Measurements from ENCODE around the gene TLL1.

The TLL1 gene

DNA sequence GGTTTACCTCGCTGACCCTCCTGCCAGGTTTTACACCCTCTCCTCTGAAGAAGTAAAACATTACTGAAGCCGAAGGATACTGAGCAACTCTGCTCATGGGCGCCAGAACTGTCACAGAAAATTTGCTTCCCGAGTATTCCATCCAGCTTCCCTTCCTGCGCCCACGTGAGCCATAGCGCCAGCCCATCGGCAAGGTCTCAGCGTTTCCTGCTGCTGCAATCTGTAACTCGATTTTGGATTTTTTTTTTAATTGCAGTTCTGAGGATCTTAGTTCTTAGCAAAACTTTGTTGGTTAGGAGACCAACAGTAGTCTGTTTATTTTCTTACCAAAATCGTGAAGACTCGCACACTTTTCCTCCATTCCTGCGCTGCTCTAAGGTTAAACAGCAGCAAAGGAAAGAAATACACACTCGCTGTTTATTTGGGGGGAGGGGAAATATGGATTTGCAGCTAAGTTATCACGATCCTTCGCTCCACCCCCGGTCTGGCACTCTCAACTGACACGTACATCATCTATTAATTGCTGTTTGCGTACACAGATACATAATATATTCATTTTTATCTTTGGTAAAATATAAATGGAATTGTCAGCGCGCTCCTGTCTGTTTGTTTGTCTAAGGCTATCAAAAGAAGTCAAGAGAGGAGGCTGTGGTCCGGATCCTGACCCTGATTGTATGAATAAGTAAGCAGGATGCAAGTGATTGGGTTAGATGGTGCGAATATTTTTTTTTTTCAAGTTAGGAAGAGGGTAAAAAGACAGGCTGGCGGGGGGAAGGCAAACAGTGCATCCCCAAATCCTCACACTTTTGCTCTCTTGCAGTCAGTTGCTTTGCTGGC lies at the start of gene TLL1:
TLL1 (plus strand) TSS at position 777 of the 837 bp plus-strand sequence. CDS start 668 bp downstream, outside the sequence.
- H4K20me1 ChIP-seq (ENCODE audit: insufficient read depth), result no peaks in the 10 kb centered on the region
- H3K4me1 ChIP-seq (ENCODE audit: low read depth, poor library complexity, severe bottlenecking), result peaks cover 16% of the 10 kb centered on the region
- peak within 1 kb of the TSS; percentile 49; the same call in 1 of the 2 replicates for H3K9ac ChIP-seq
- H2AFZ ChIP-seq (ENCODE audit: low read depth), result peak within 1 kb of the TSS; percentile 73
- peak within 1 kb of the TSS; percentile 56 for H3K4me2 ChIP-seq
- H3K79me2 ChIP-seq (ENCODE audit: insufficient read depth, low read depth), result no peaks in the 10 kb centered on the region
- H3K36me3 ChIP-seq (ENCODE audit: insufficient read depth), result no peaks in the 10 kb centered on the region
- H3K27ac ChIP-seq, result peak within 1 kb of the TSS; percentile 42
- TF ChIP-seq, protein P1, sequence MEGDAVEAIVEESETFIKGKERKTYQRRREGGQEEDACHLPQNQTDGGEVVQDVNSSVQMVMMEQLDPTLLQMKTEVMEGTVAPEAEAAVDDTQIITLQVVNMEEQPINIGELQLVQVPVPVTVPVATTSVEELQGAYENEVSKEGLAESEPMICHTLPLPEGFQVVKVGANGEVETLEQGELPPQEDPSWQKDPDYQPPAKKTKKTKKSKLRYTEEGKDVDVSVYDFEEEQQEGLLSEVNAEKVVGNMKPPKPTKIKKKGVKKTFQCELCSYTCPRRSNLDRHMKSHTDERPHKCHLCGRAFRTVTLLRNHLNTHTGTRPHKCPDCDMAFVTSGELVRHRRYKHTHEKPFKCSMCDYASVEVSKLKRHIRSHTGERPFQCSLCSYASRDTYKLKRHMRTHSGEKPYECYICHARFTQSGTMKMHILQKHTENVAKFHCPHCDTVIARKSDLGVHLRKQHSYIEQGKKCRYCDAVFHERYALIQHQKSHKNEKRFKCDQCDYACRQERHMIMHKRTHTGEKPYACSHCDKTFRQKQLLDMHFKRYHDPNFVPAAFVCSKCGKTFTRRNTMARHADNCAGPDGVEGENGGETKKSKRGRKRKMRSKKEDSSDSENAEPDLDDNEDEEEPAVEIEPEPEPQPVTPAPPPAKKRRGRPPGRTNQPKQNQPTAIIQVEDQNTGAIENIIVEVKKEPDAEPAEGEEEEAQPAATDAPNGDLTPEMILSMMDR (conservative IDR thresholded peaks at IDR 0.05; ENCODE audit: low read depth, low read length), result no peak
- H3K4me3 ChIP-seq (IDR thresholded peaks at IDR 0.05; ENCODE audit: insufficient read depth, low read depth, low read length), result no peak within 1 kb of the TSS
- H3K27me3 ChIP-seq (ENCODE audit: insufficient read depth, low read depth), result no peaks in the 10 kb centered on the region

DNA sequence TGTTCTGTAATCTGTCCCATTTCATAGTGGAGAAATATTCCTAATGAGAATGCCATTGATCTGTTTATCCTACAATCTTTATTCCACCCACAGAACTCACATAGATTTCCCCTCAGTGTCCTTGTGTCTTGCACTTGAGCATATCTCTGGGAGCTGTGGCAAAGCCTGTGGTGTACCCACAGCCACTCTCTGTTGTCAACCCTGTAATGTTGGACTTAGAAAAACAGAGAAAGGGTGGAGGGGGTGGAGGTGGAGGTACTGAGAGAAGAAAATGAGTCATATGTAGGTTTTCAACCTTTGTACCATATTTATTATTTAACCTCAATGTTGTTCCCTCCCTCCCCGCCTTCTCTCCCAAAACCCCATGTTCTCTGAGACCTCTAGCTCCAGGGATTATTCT lies 46.9 kb upstream of the TLL1 start:
- Histone ChIP-seq H4K20me1 (ENCODE audit: insufficient read depth) (no peaks in the 10 kb centered on the region), H3K27me3 (ENCODE audit: insufficient read depth, low read depth) (no peaks in the 10 kb centered on the region), H3K9ac (no peak overlapping the region), H3K36me3 (ENCODE audit: insufficient read depth) (no peaks in the 10 kb centered on the region), H3K4me1 (ENCODE audit: low read depth, poor library complexity, severe bottlenecking) (peaks cover 31% of the 10 kb centered on the region), H3K4me3 (IDR thresholded peaks at IDR 0.05; ENCODE audit: insufficient read depth, low read depth, low read length) (no peak overlapping the region), H2AFZ (ENCODE audit: low read depth) (no peak overlapping the region), H3K4me2 (0 out of 2 replicates have a peak overlapping the region, but pooled peaks have one; percentile 9), H3K27ac (no peak overlapping the region), H3K79me2 (ENCODE audit: insufficient read depth, low read depth) (no peaks in the 10 kb centered on the region)
- TF ChIP-seq, protein P1 (conservative IDR thresholded peaks at IDR 0.05; ENCODE audit: low read depth, low read length), result no peak

DNA sequence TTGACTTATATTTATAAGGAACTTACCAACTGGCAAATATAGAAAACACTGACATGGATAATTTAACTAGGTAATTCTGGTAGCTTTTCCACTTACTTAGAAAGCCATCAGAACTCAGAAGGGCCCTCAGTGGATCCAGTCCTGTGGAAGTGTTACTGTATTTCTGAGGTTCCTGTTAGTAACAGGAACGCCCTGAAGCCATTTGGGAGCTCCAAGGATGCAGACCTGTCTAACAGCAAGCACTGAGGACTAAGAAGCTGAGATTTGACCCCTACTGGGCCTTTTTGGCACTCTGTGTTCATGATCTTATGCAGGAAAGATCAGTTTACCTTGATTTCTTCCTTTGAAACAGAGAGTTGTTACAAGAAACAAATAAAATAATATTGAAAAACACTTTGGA lies 46.0 kb upstream of the TLL1 start:
- H3K27me3 ChIP-seq (ENCODE audit: insufficient read depth, low read depth), result no peaks in the 10 kb centered on the region

GRCh38 chr4:165828928-165829327 lies 44.1 kb upstream of the TLL1 start:
- no peak overlapping the region for H2AFZ ChIP-seq (ENCODE audit: low read depth)
- H4K20me1 ChIP-seq (ENCODE audit: insufficient read depth), result no peaks in the 10 kb centered on the region
- no peak overlapping the region for H3K9ac ChIP-seq
- no peak overlapping the region for H3K4me3 ChIP-seq (IDR thresholded peaks at IDR 0.05; ENCODE audit: insufficient read depth, low read depth, low read length)
- no peaks in the 10 kb centered on the region for H3K36me3 ChIP-seq (ENCODE audit: insufficient read depth)
- no peaks in the 10 kb centered on the region for H3K27me3 ChIP-seq (ENCODE audit: insufficient read depth, low read depth)
- H3K27ac ChIP-seq, result no peak overlapping the region
- H3K4me1 ChIP-seq (ENCODE audit: low read depth, poor library complexity, severe bottlenecking), result peaks cover 31% of the 10 kb centered on the region
- no peaks in the 10 kb centered on the region for H3K79me2 ChIP-seq (ENCODE audit: insufficient read depth, low read depth)
- H3K4me2 ChIP-seq, result no peak overlapping the region
- TF ChIP-seq, protein P1 (conservative IDR thresholded peaks at IDR 0.05; ENCODE audit: low read depth, low read length), result no peak

More for the DNA sequence above, 46.0 kb upstream of the TLL1 start:
- H3K27ac ChIP-seq, result no peak overlapping the region
- no peak overlapping the region for H3K4me2 ChIP-seq
- no peak overlapping the region for H3K4me3 ChIP-seq (IDR thresholded peaks at IDR 0.05; ENCODE audit: insufficient read depth, low read depth, low read length)
- no peaks in the 10 kb centered on the region for H3K79me2 ChIP-seq (ENCODE audit: insufficient read depth, low read depth)
- H3K9ac ChIP-seq, result no peak overlapping the region
- no peaks in the 10 kb centered on the region for H3K36me3 ChIP-seq (ENCODE audit: insufficient read depth)
- peaks cover 31% of the 10 kb centered on the region for H3K4me1 ChIP-seq (ENCODE audit: low read depth, poor library complexity, severe bottlenecking)
- TF ChIP-seq, protein P1 (conservative IDR thresholded peaks at IDR 0.05; ENCODE audit: low read depth, low read length), result no peak
- no peak overlapping the region for H2AFZ ChIP-seq (ENCODE audit: low read depth)
- H4K20me1 ChIP-seq (ENCODE audit: insufficient read depth), result no peaks in the 10 kb centered on the region

Measured in KMS-11 (cell line).